ENCODE results near the gene STYX. TPM values are rescaled to one million over a fixed set of nuclear protein-coding genes. Genes with fewer than 3 reads are reported as not detected.

Gene STYX
- total RNA-seq, 1 experiment from 2014 or later = 24.0 TPM

DNA sequence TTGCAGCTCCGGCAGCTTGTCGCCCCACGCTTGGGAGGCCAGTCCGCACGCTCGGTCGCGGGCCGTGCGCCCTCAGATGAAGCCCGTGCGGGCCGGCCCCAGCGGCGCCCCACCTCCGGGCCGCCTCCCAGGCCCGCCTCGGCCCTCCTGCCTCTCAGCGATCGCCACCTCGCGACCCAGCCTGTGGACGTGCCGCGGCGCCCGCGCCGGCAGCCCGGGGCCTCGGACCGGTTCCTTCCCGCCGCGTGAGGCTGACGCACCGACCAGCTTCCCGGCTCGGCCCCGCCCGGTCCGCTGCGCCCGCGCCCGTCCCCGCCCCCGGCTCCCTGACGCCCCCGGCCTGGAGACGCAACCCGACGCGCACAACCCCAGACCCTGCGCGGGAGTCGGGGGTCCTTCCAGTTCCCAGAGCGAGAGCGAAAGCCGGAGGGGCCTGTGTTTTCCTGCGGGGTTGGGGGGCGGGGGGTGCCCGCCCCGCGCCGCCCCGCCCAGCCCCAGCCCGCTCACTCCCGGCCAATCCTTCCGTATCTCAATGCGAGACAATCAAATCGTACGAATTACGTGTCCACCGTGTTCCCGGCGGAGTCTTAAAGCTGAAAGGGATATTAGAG lies 34.4 kb upstream of the STYX start, which contains the start of gene ERO1A:
TSS of gene ERO1A (minus strand) at position 78 of the 611 bp plus-strand sequence. CDS start at position 1, 77 bp downstream.
- Histone ChIP-seq H2BK5ac (ENCODE audit: insufficient read length, low read length) (no peak within 1 kb of the TSS), H4K8ac (replicated peaks; ENCODE audit: insufficient read length, low read depth, low read length) (no peak within 1 kb of the TSS), H3K27ac (ENCODE audit: insufficient read length, low read depth, low read length) (no peak within 1 kb of the TSS), H3K79me2 (ENCODE audit: insufficient read depth, low read length) (peaks cover 2% of the 10 kb centered on the region; the same call in 1 of the 2 replicates), H3K23me2 (ENCODE audit: insufficient read length, low read depth, low read length, poor library complexity, severe bottlenecking) (peaks cover 3% of the 10 kb centered on the region), H2AFZ (ENCODE audit: low read length) (no peak within 1 kb of the TSS), H3K14ac (ENCODE audit: insufficient read depth, low read length) (peak within 1 kb of the TSS; percentile 69), H3K4me2 (ENCODE audit: insufficient read depth, insufficient read length, low read length) (peak within 1 kb of the TSS; percentile 71), H3K9ac (ENCODE audit: extremely low read depth, insufficient read length, low read length) (peak within 1 kb of the TSS; percentile 52), H3K4me1 (ENCODE audit: insufficient read depth, low read length) (0 out of 2 replicates have a peak, but pooled peaks cover 3% of the 10 kb centered on the region), H2BK120ac (ENCODE audit: low read depth, low read length, poor library complexity, severe bottlenecking) (no peak within 1 kb of the TSS), H3K56ac (ENCODE audit: insufficient read length, low read depth, low read length) (no peak within 1 kb of the TSS), H4K5ac (ENCODE audit: insufficient read length, low read depth, low read length) (no peak within 1 kb of the TSS), H3K27me3 (ENCODE audit: insufficient read depth, low read length) (no peaks in the 10 kb centered on the region), H2BK12ac (ENCODE audit: insufficient read length, low read depth, low read length) (no peak within 1 kb of the TSS), H3K4ac (ENCODE audit: low read depth, low read length) (no peak within 1 kb of the TSS), H3K9me3 (ENCODE audit: control insufficient read depth, low read depth, low read length) (no peaks in the 10 kb centered on the region), H2BK20ac (ENCODE audit: low read depth, low read length, poor library complexity, severe bottlenecking) (no peak within 1 kb of the TSS), H2BK15ac (ENCODE audit: low read depth, low read length) (no peak within 1 kb of the TSS), H4K20me1 (ENCODE audit: control insufficient read depth, insufficient read depth, insufficient read length) (no peaks in the 10 kb centered on the region), H3K23ac (ENCODE audit: insufficient read length, low read depth, low read length) (no peak within 1 kb of the TSS), H3T11ph (ENCODE audit: low read length) (no peak within 1 kb of the TSS), H2AK5ac (ENCODE audit: insufficient read length, low read length) (no peak within 1 kb of the TSS), H3K18ac (ENCODE audit: insufficient read length, low read depth, low read length) (peak within 1 kb of the TSS; percentile 32), H3K79me1 (ENCODE audit: insufficient read depth, low read depth, low read length, poor library complexity, severe bottlenecking) (no peaks in the 10 kb centered on the region), H4K91ac (ENCODE audit: insufficient read length, low read depth, low read length) (no peak within 1 kb of the TSS)
- peak; percentile 68 for DNase-seq
- Mint-ChIP-seq H3K27me3 (ENCODE audit: low read depth) (no peaks in the 10 kb centered on the region; the same call in none of the 2 replicates), H3K9me3 (no peaks in the 10 kb centered on the region), H3K36me3 (ENCODE audit: insufficient read depth in 1 of 3, low read depth in 3 of 3) (no peaks in the 10 kb centered on the region; a peak in 1 of 7 replicates), H3K4me3 (peak within 1 kb of the TSS; percentile 86 to 96), H3K4me1 (peaks cover 19 to 32% of the 10 kb centered on the region in 2 experiments), H3K27ac (peak within 1 kb of the TSS in 2 of 3 experiments; percentile 54 to 76; a peak in 4 of 7 replicates)
- TF ChIP-seq, protein P1, sequence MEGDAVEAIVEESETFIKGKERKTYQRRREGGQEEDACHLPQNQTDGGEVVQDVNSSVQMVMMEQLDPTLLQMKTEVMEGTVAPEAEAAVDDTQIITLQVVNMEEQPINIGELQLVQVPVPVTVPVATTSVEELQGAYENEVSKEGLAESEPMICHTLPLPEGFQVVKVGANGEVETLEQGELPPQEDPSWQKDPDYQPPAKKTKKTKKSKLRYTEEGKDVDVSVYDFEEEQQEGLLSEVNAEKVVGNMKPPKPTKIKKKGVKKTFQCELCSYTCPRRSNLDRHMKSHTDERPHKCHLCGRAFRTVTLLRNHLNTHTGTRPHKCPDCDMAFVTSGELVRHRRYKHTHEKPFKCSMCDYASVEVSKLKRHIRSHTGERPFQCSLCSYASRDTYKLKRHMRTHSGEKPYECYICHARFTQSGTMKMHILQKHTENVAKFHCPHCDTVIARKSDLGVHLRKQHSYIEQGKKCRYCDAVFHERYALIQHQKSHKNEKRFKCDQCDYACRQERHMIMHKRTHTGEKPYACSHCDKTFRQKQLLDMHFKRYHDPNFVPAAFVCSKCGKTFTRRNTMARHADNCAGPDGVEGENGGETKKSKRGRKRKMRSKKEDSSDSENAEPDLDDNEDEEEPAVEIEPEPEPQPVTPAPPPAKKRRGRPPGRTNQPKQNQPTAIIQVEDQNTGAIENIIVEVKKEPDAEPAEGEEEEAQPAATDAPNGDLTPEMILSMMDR (conservative IDR thresholded peaks at IDR 0.05) = no peak
- no CpG with 5 or more reads among the region's 78 CpGs for WGBS (ENCODE audit: extremely low coverage, insufficient read length, low lambda C conversion rate)

Data from H9 (cell line).